GM19467 (cell line): ENCODE measurements around the gene MYCBPAP.

Experiments
- ATAC-seq: cut with Tn5 transposase; IDR thresholded peaks from one replicate; pipeline ENCODE4 v1.9.1; 2021; ENCODE audit warnings: mild to moderate bottlenecking, moderate library complexity; ENCODE audit not compliant: unreplicated experiment

Gene MYCBPAP

GRCh38 chr17:50487213-50488096 is 20.8 kb upstream of the MYCBPAP start:
- ATAC-seq = no peak

- ATAC-seq = no peak
These were observed 19.4 kb upstream of the MYCBPAP start for GRCh38 chr17:50488880-50489279.

- no peak for ATAC-seq
These were observed 16.7 kb upstream of the MYCBPAP start for GRCh38 chr17:50491505-50491904.

- no peak for ATAC-seq
These were observed 16.0 kb upstream of the MYCBPAP start for GRCh38 chr17:50492214-50492613.

- no peak for ATAC-seq
These were observed 14.5 kb upstream of the MYCBPAP start for GRCh38 chr17:50493744-50494143.

- no peak for ATAC-seq
These were observed 12.9 kb upstream of the MYCBPAP start for GRCh38 chr17:50495217-50495823.

- ATAC-seq = no peak
These were observed 12.3 kb upstream of the MYCBPAP start for GRCh38 chr17:50495918-50496317.

- no peak for ATAC-seq
These were observed 10.0 kb upstream of the MYCBPAP start for GRCh38 chr17:50498021-50498874.

- ATAC-seq = no peak
These were observed 9.0 kb upstream of the MYCBPAP start for GRCh38 chr17:50499270-50499669.

GRCh38 chr17:50499721-50500120 is 8.5 kb upstream of the MYCBPAP start:
- ATAC-seq = no peak

- no peak for ATAC-seq
These were observed 7.2 kb upstream of the MYCBPAP start for GRCh38 chr17:50501054-50501453.

- no peak for ATAC-seq
These were observed 5.8 kb upstream of the MYCBPAP start for GRCh38 chr17:50502301-50502990.

GRCh38 chr17:50505591-50506130 is 2.6 kb upstream of the MYCBPAP start:
- ATAC-seq = no peak

- ATAC-seq = no peak
These were observed 1.9 kb upstream of the MYCBPAP start for GRCh38 chr17:50506298-50506697.

- no peak for ATAC-seq
These were observed 578 bp downstream of the MYCBPAP start for GRCh38 chr17:50508573-50509460.

- peak; percentile 60 for ATAC-seq
These were observed 2.8 kb downstream of the MYCBPAP start for GRCh38 chr17:50511058-50511457.

GRCh38 chr17:50513495-50513894 is 5.3 kb downstream of the MYCBPAP start:
- ATAC-seq = no peak

GRCh38 chr17:50514388-50514787 is 6.1 kb downstream of the MYCBPAP start:
- no peak for ATAC-seq

- ATAC-seq = no peak
These were observed 6.9 kb downstream of the MYCBPAP start for GRCh38 chr17:50514936-50515702.
